ENCODE measurements around the gene OXCT1. TPM values are rescaled to one million over a fixed set of nuclear protein-coding genes. Genes with fewer than 3 reads are reported as not detected.

The OXCT1 gene
- total and polyA plus RNA-seq, 2 of the 8 experiments (the other 6 are each of a cell fraction or from before 2014, with no cell fraction given) = 10.1 to 28.2 TPM

DNA sequence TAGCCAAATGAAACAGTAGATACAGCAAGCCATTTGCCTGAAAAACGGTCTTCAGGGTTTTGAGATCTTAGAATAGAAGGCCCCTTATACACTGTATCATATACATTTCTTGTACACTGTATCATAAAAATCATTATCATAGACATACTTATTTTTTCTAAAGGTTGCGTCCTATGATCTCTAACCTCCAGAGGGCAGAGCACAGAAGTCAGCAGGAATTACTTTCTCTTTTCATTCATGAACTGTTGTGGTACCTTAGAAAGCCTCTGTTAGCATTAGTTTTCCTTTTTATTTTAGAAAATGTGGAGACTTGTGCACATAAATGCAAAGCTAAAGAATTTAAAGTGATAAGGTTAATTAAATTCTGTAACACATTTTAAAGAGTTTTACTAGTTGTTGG, 115.4 kb downstream of the OXCT1 start (continued):
- TF ChIP-seq, protein P1, sequence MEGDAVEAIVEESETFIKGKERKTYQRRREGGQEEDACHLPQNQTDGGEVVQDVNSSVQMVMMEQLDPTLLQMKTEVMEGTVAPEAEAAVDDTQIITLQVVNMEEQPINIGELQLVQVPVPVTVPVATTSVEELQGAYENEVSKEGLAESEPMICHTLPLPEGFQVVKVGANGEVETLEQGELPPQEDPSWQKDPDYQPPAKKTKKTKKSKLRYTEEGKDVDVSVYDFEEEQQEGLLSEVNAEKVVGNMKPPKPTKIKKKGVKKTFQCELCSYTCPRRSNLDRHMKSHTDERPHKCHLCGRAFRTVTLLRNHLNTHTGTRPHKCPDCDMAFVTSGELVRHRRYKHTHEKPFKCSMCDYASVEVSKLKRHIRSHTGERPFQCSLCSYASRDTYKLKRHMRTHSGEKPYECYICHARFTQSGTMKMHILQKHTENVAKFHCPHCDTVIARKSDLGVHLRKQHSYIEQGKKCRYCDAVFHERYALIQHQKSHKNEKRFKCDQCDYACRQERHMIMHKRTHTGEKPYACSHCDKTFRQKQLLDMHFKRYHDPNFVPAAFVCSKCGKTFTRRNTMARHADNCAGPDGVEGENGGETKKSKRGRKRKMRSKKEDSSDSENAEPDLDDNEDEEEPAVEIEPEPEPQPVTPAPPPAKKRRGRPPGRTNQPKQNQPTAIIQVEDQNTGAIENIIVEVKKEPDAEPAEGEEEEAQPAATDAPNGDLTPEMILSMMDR (IDR thresholded peaks at IDR 0.05; ENCODE audit: control extremely low read depth in 1 of 3, insufficient read depth in 1 of 3, low read depth in 1 of 3, low read length in 3 of 3) = peak in 1 of 3 experiments; percentile 28; a peak in 1 of 4 replicates

Data from H1 (cell line).